Stomach (tissue), 9 donors: ENCODE data around the gene IGF1R. TPM values are rescaled to one million over a fixed set of nuclear protein-coding genes. Genes with fewer than 3 reads are reported as not detected.

Experiments
- DNase-seq, 2 donors: peaks; one replicate each; pipeline versions ENCODE4 v3.0.0 to v3.0.0-alpha.2; 2013 to 2019
- H3K27ac ChIP-seq, 5 donors: fragments of 200-600 bp in 4 of 5; sonication (generic) in 4 of 5; one replicate each; pipeline ENCODE4 v1.5.1; 2013 to 2019; ENCODE audit warnings: mild to moderate bottlenecking in 1 of 5, moderate library complexity in 1 of 5
- H3K27me3 ChIP-seq, 3 donors: fragments of 200-600 bp; sonication (generic); one replicate each; pipeline ENCODE4 v1.5.1; 2017 to 2019; ENCODE audit warnings: mixed run types in 1 of 3
- H3K36me3 ChIP-seq, 4 donors: fragments of 200-600 bp; sonication (generic); 1 replicate in 3 of 4; 2 replicates in 1 of 4; pipeline ENCODE4 v1.5.1; 2016 to 2019
- H3K4me1 ChIP-seq, 4 donors: fragments of 200-600 bp; sonication (generic); one replicate each; pipeline ENCODE4 v1.5.1; 2016 to 2019
- H3K4me3 ChIP-seq, 4 donors: fragments of 200-600 bp; sonication (generic) in 3 of 4; one replicate each; pipeline ENCODE4 v1.5.1; 2016 to 2019; ENCODE audit warnings: mild to moderate bottlenecking in 1 of 4
- H3K9me3 ChIP-seq, 4 donors: fragments of 200-600 bp; sonication (generic); one replicate each; pipeline ENCODE4 v1.5.1; 2016 to 2019
- CTCF ChIP-seq, 7 experiments: fragments of 450-650 bp in 4 of 7; fragments of 200-600 bp in 3 of 7; sonication (generic) in 3 of 7; IDR thresholded peaks; one replicate each; pipeline ENCODE4 v1.5.1; 2016 to 2019; ENCODE audit warnings: antibody characterized with exemption in 7 of 7, control low read depth in 2 of 7, mild to moderate bottlenecking in 1 of 7
- EP300 ChIP-seq: sonication (generic); formaldehyde crosslinking; IDR thresholded peaks from one replicate; pipeline ENCODE4 v1.6.1; 2017; ENCODE audit warnings: antibody characterized with exemption
- POLR2A ChIP-seq, 4 donors: fragments of 450-650 bp; IDR thresholded peaks; one replicate each; pipeline ENCODE4 v1.6.1; 2016; ENCODE audit warnings: antibody characterized with exemption in 4 of 4, control low read depth in 2 of 4, mild to moderate bottlenecking in 1 of 4, moderate library complexity in 1 of 4
- POLR2AphosphoS5 ChIP-seq, 3 donors: sonication (generic); formaldehyde crosslinking; IDR thresholded peaks; one replicate each; pipeline ENCODE4 v1.6.1; 2016; ENCODE audit warnings: antibody characterized with exemption in 3 of 3
- WGBS, 5 donors: extraction: QIAGEN DNeasy Blood & Tissue Kit in 3 of 5; methylation state at CpG; one replicate each; pipeline versions ENCODE4 v1.1.5 to v1.1.7; 2013 to 2018; 5-methylcytosine and 5-hydroxymethylcytosine counted together
- intact Hi-C: fragments of 100-400 bp; cut with DNase I; formaldehyde crosslinking; loops from one replicate; pipeline ENCODE4 v1.15.1; 2023; ENCODE audit warnings: low total_unique reads
- polyA plus RNA-seq, 3 donors: library from polyadenylated mRNA; stranded (reverse); fragments of 200-250 nt; gene quantifications; one replicate each; pipeline ENCODE4 v1.2.3, GENCODE V29; 2013
- total RNA-seq, 5 donors: library from RNA; depleted of rRNA; stranded (reverse); fragments of >200 nt; gene quantifications; one replicate each; pipeline versions ENCODE4 v1.1.0 to v1.2.3, GENCODE V29; 2014 to 2016
- donor health status: healthy with polysubstance abuse.
- donor health status: Bipolar disorder and iron deficiency.
- donor health status: healthy.

Gene IGF1R
- total and polyA plus RNA-seq, 8 donors = 2.3 to 131 (median 42.8) TPM

GRCh38 chr15:98887976-98888375, 239.6 kb downstream of the IGF1R start:
- WGBS, 5 donors = 92 to 95% (median 93%) methylated on average over 8 of the region's 8 CpGs
- intact Hi-C loops = no loop called here
- Histone ChIP-seq H3K27me3 (no peaks in the 10 kb centered on the region), H3K4me1 (peaks cover 0 to 27% (median 9%) of the 10 kb centered on the region in 4 donors), H3K36me3 (peaks cover 0 to 12% (median 9%) of the 10 kb centered on the region in 4 donors), H3K4me3 (no peak overlapping the region), H3K27ac (no peak overlapping the region), H3K9me3 (no peaks in the 10 kb centered on the region)
- no peak for TF ChIP-seq POLR2AphosphoS5 (IDR thresholded peaks at IDR 0.05)
- no peak for DNase-seq

GRCh38 chr15:98888820-98889479, 240.6 kb downstream of the IGF1R start:
- Histone ChIP-seq H3K9me3 (no peaks in the 10 kb centered on the region), H3K27ac (no peak overlapping the region), H3K27me3 (no peaks in the 10 kb centered on the region), H3K4me3 (no peak overlapping the region), H3K4me1 (peaks cover 0 to 27% (median 8%) of the 10 kb centered on the region in 4 donors), H3K36me3 (peaks cover 0 to 12% (median 9%) of the 10 kb centered on the region in 4 donors)
- intact Hi-C loops = no loop called here
- 81 to 87% (median 86%) methylated on average over 8 of the region's 8 CpGs for WGBS, 5 donors
- no peak for DNase-seq
- TF ChIP-seq POLR2AphosphoS5 (IDR thresholded peaks at IDR 0.05) (peak in 1 of 3 donors; percentile 67), POLR2A (IDR thresholded peaks at IDR 0.05) (no peak)

- H3K4me3 ChIP-seq = no peak overlapping the region
- peaks cover 0 to 22% (median 2%) of the 10 kb centered on the region in 4 donors for H3K4me1 ChIP-seq
- no peak overlapping the region for H3K27ac ChIP-seq
- WGBS, 5 donors = 88 to 92% (median 91%) methylated on average over 12 of the region's 12 CpGs
- no peaks in the 10 kb centered on the region for H3K9me3 ChIP-seq
- peaks cover 0 to 12% (median 9%) of the 10 kb centered on the region in 4 donors for H3K36me3 ChIP-seq
- no peak for TF ChIP-seq POLR2A (IDR thresholded peaks at IDR 0.05)
- TF ChIP-seq CTCF (IDR thresholded peaks at IDR 0.05) = no peak
- no peak for TF ChIP-seq EP300
- no peak for TF ChIP-seq POLR2AphosphoS5 (IDR thresholded peaks at IDR 0.05)
- intact Hi-C loops = no loop called here
- no peaks in the 10 kb centered on the region for H3K27me3 ChIP-seq
- no peak for DNase-seq
Observed at GRCh38 chr15:98889930-98890695, 241.8 kb downstream of the IGF1R start.

- TF ChIP-seq POLR2A (IDR thresholded peaks at IDR 0.05) (no peak), POLR2AphosphoS5 (IDR thresholded peaks at IDR 0.05) (no peak), EP300 (no peak), CTCF (IDR thresholded peaks at IDR 0.05) (no peak)
- WGBS, 5 donors = 95 to 98% (median 96%) methylated on average over 28 to 31 of the region's 31 CpGs
- Histone ChIP-seq H3K36me3 (peaks cover 0 to 13% (median 11%) of the 10 kb centered on the region in 4 donors), H3K9me3 (no peaks in the 10 kb centered on the region), H3K4me3 (no peak overlapping the region), H3K27ac (no peak overlapping the region), H3K4me1 (peaks cover 0 to 20% (median under 1%) of the 10 kb centered on the region in 4 donors), H3K27me3 (no peaks in the 10 kb centered on the region)
- no peak for DNase-seq
- intact Hi-C loops = no loop called here
Observed at GRCh38 chr15:98891301-98891700, 243.0 kb downstream of the IGF1R start.

- DNase-seq = no peak
- intact Hi-C loops = no loop called here
- no peak overlapping the region for H3K27ac ChIP-seq
Observed at GRCh38 chr15:98893401-98893800, 245.1 kb downstream of the IGF1R start.

More at GRCh38 chr15:98893401-98893800, 245.1 kb downstream of the IGF1R start:
- TF ChIP-seq EP300 (no peak), CTCF (IDR thresholded peaks at IDR 0.05) (no peak), POLR2AphosphoS5 (IDR thresholded peaks at IDR 0.05) (no peak)
- H3K4me1 ChIP-seq = peaks cover 0 to 24% (median 5%) of the 10 kb centered on the region in 4 donors
- WGBS, 5 donors = 70 to 81% (median 75%) methylated on average over 6 of the region's 6 CpGs
- H3K9me3 ChIP-seq = no peaks in the 10 kb centered on the region
- no peak overlapping the region for H3K4me3 ChIP-seq
- peaks cover 0 to 28% (median 17%) of the 10 kb centered on the region in 4 donors for H3K36me3 ChIP-seq
- no peaks in the 10 kb centered on the region for H3K27me3 ChIP-seq
